MM.1S (cell line): ENCODE results near the gene HS3ST2.

Experiments used
- EZH2 ChIP-seq: fragments of 300-600 bp; sonication (generic); optimal IDR thresholded peaks from 2 replicates; pipeline ENCODE3; 2017; ENCODE audit warnings: low read depth, mild to moderate bottlenecking, antibody characterized with exemption, low read length, mixed read lengths
- TF ChIP-seq, protein P1 (sequence below): fragments of 300-600 bp; sonication (generic); IDR thresholded peaks from 2 replicates; pipeline ENCODE4 v1.5.1; 2016; ENCODE audit warnings: antibody characterized with exemption, low read length, mixed read lengths

DNA sequence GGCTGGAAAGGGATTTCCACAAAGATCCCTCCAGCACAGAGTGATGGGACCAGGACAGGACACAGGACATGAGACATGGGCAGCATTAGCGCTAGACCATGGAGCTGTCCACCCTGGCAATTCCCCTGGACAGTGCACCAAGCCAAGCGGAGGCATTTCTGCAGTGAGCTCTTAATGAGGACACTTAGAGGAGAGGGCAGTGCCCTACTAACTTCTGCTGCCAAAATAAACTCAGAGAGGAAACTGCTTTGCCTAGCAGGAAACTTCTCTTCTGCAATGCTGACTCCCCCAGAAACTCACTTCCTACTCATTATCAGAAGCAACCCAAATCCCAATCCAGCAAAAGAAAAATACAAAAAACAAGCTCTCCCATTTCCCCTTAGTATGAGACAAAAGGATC, 119.2 kb downstream of the HS3ST2 start:
- TF ChIP-seq, protein P1, sequence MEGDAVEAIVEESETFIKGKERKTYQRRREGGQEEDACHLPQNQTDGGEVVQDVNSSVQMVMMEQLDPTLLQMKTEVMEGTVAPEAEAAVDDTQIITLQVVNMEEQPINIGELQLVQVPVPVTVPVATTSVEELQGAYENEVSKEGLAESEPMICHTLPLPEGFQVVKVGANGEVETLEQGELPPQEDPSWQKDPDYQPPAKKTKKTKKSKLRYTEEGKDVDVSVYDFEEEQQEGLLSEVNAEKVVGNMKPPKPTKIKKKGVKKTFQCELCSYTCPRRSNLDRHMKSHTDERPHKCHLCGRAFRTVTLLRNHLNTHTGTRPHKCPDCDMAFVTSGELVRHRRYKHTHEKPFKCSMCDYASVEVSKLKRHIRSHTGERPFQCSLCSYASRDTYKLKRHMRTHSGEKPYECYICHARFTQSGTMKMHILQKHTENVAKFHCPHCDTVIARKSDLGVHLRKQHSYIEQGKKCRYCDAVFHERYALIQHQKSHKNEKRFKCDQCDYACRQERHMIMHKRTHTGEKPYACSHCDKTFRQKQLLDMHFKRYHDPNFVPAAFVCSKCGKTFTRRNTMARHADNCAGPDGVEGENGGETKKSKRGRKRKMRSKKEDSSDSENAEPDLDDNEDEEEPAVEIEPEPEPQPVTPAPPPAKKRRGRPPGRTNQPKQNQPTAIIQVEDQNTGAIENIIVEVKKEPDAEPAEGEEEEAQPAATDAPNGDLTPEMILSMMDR = no peak
- no peak for TF ChIP-seq EZH2
